Measurements from ENCODE around the gene COPG1. TPM values are rescaled to one million over a fixed set of nuclear protein-coding genes. Genes with fewer than 3 reads are reported as not detected.

The COPG1 gene
- total and polyA plus RNA-seq, 10 of the 15 experiments (the other 5 are each of a cell fraction or from before 2014, with no cell fraction given): 54.8 to 143 (median 91.2) TPM

GRCh38 chr3:129238945-129239705 lies 10.3 kb upstream of the COPG1 start:
- H3K79me2 ChIP-seq (ENCODE audit: control insufficient read depth, insufficient read depth, low read length): no peaks in the 10 kb centered on the region
- ChIA-PET POLR2A (interaction anchor here (1.2 to 1.4 kb wide), 2 partner anchors 10 to 11 kb away, joined by 3 to 4 read pairs; partner anchors contain the start of gene COPG1), CTCF (interaction anchor here (0.5 to 5.2 kb wide), 6 partner anchors 7 to 269 kb away, joined by 3 to 39 read pairs (median 4); no protein-coding TSS in a partner anchor), RAD21 (ENCODE audit: unreplicated experiment) (interaction anchor here (1.3 to 1.5 kb wide), 2 partner anchors 10 to 186 kb away, joined by 3 to 4 read pairs; partner anchors contain the start of gene COPG1), SMC1A (ENCODE audit: uncharacterized antibody, unreplicated experiment) (interaction anchor here (0.7 to 1.9 kb wide), 5 partner anchors 73 to 364 kb away, joined by 3 to 6 read pairs (median 3); no protein-coding TSS in a partner anchor)
- H2AFZ ChIP-seq (ENCODE audit: control insufficient read depth, low read depth, low read length): no peak overlapping the region
- no peaks in the 10 kb centered on the region for H3K36me3 ChIP-seq (ENCODE audit: control insufficient read depth in 2 of 2, insufficient read depth in 2 of 2, low read length in 1 of 2)
- H3K27me3 ChIP-seq (replicated peaks in 1 of 2; ENCODE audit: control insufficient read depth in 2 of 2, insufficient read depth in 2 of 2, low read length in 1 of 2): no peaks in the 10 kb centered on the region
- no TSS peak for BruUV-seq (replicated peaks)
- no peak overlapping the region for H3K27ac ChIP-seq (ENCODE audit: control insufficient read depth, insufficient read depth)
- peaks cover 13% of the 10 kb centered on the region for H3K4me1 ChIP-seq (ENCODE audit: control insufficient read depth, insufficient read depth, low read length)
- in situ Hi-C loops (cut with MboI) (no loop called here), intact Hi-C loops (cut with micrococcal nuclease; ENCODE audit: unreplicated experiment) (no loop called here)
- FAIRE-seq (no peak), ATAC-seq (peak; percentile 81), DNase-seq (ENCODE audit: low read depth, low spot score) (no peak)
- no peaks in the 10 kb centered on the region for H3K9me3 ChIP-seq (replicated peaks; ENCODE audit: control insufficient read depth, insufficient read depth, low read length)
- H3K4me2 ChIP-seq (ENCODE audit: control insufficient read depth, insufficient read depth): peak overlapping the region; percentile 74
- 55% methylated on average over 8 of the region's 8 CpGs for WGBS (ENCODE audit: insufficient coverage, insufficient replicate concordance, low lambda C conversion rate, missing lambda C conversion rate)
- H4K20me1 ChIP-seq (ENCODE audit: control insufficient read depth, insufficient read depth): no peaks in the 10 kb centered on the region
- H3K9ac ChIP-seq (ENCODE audit: control insufficient read depth, insufficient read depth, low read length): no peak overlapping the region; the same call in 1 of the 2 replicates
- H3K4me3 ChIP-seq: no peak overlapping the region; the same call in 1 of the 2 replicates
- TF ChIP-seq CBX3 (IDR thresholded peaks at IDR 0.05; ENCODE audit: borderline replicate concordance, low read depth) (no peak), IKZF2 (IDR thresholded peaks at IDR 0.05) (0 out of 4 replicates have a peak, but pooled peaks of 1 of the 2 experiments have one; percentile 19), IKZF1 (conservative IDR thresholded peaks at IDR 0.05) (0 out of 2 replicates have a peak, but pooled peaks have one; percentile 28), TBL1XR1 (IDR thresholded peaks at IDR 0.05; ENCODE audit: low read depth, low read length) (no peak), EED (IDR thresholded peaks at IDR 0.05; ENCODE audit: low read depth) (peak; percentile 49; the same call in 1 of the 2 replicates)
- TF ChIP-seq, protein P1, sequence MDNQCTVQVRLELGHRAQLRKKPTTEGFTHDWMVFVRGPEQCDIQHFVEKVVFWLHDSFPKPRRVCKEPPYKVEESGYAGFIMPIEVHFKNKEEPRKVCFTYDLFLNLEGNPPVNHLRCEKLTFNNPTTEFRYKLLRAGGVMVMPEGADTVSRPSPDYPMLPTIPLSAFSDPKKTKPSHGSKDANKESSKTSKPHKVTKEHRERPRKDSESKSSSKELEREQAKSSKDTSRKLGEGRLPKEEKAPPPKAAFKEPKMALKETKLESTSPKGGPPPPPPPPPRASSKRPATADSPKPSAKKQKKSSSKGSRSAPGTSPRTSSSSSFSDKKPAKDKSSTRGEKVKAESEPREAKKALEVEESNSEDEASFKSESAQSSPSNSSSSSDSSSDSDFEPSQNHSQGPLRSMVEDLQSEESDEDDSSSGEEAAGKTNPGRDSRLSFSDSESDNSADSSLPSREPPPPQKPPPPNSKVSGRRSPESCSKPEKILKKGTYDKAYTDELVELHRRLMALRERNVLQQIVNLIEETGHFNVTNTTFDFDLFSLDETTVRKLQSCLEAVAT (IDR thresholded peaks at IDR 0.05): 0 out of 2 replicates have a peak, but pooled peaks have one; percentile 21
